Activated naive CD4-positive, alpha-beta T cell treated with anti-CD3 and anti-CD28 coated beads, Interleukin-2, amount 50 U/mL, for 16 hours (primary cell): ENCODE measurements around the gene TBPL1.

ENCODE experiments used
- DNase-seq: peaks from one replicate; pipeline ENCODE4 v3.0.0-alpha.2; 2020

TBPL1 gene

DNA sequence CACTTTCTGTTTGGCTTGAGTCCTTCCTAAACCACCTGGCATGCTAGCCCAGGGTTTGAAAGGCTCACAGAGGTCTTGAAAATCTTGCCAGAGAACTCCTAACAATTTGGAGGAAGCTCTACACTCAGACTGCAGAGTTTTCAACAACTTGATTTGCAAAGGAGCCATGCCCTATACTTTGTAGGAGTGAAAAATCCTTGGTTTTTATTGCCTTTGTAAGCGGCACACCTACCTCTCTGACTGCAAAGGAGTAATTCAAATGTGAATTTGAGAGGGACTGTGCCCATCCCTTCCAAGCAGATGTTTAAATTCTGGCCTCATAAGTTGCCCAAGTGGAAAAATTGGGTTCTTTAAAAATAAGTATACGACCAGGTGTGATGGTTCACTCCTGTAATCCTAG, 58.0 kb downstream of the TBPL1 start:
- no peak for DNase-seq

DNA sequence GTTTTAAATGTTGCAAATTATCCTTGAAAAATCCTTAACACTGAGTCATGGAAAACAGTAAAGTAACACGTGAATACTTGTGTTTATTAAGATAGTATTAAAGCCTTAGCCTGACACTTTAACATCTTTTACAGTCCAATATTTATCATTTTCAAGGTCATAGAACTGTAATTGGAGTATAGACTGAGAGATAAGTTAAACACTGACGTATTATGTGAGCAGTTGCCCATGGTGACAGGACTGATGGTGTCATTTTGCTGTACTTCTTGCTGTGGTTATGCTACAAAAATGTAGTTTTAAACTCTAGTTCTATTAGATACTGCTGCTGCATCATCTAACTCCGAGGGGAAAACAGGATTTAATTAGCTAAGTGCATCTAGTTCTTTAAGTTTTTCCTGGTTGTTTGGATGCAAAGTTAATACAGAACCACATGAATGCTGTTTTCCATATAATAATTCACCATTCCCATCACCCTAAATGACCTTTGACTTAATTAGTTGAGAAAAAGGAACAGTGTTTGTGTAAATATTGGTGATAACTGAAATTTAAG, 61.6 kb downstream of the TBPL1 start:
- DNase-seq = no peak

DNA sequence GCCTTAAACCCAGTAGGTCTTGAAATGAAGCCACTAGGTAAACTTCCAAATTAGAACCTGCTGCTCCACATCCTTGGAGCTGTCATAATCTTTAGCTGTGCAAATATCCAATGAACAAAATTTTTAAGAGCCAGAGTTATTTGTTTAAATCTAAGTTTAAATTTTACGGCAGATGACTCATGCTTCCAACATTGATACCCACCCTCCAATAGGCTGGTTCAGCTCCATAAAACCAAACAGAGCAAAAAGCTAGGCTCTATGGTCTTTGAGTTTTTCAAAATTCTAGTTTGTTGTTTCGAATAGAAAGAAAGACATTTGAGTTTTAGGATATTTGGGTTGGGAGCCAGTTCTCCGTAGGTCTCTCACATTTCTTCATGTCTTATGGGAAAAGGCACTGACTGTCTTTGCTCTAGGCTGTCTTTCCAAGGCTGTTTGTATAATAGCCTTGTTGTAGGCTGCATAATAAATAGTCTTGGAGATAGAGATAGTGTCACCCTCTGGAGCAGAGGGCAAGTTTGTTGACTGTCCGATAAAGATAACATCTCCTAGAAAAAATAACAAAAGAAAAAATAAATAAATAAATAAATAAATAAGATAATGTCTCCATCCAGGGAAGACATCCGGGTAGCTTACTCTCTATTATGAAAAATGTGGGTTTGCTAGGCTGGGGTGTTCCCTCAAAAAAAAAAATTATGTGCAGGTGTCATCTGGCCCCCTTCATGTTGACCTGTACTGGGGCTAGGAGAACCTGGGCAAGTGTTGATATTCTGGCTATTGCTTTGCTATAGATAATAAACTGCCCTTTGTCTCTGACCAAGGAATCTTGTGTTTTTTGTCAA, 62.9 kb downstream of the TBPL1 start:
- no peak for DNase-seq

DNA sequence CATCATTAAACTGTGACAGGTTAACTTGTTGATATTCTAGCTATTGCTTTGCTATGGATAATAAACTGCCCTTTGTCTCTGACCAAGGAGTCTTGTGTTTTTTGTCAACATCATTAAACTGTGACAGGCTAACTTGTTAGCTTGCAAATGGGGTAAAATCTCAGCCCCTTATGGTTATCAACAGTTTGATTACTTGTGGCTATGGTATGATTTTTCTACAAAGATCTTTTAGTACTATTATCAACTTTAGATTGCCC, 63.5 kb downstream of the TBPL1 start:
- DNase-seq = no peak

DNA sequence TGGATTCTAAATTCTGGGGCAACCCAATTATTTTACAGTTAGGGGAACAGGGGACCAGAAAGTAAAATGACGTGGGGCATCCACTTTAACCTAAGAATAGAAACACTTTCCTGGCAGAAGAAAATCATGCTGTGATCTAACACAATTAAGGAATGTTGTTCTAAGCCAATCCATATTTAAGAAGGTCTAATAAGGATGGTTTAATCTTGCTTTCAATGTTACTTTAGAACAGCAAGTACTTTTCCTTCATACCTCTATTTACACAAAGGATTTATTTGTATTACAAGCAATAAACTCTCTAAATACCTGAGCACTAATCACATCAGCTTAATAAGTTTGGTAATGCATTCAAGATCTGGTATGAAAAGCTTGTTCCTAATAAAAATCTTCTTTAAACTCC, 67.0 kb downstream of the TBPL1 start:
- no peak for DNase-seq

DNA sequence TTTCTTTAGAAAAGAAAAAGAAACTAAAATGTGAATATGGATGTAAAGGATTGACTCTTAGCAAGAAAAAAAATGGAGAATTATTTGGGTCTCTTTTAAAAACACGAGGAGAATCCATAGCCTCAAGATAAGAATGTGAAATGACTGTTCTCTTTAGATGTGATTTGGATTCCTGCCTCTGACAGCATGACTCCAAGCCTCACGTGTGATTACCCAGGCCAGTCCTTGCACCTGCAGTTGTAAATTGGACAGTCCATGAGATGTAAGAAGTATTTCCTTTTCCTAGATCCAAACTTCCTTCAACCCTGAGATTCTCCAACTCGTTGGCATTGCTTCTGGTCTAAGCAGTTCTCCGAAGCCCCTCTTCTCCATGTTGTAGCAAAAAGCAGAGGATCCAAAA, 67.5 kb downstream of the TBPL1 start:
- DNase-seq = no peak

DNA sequence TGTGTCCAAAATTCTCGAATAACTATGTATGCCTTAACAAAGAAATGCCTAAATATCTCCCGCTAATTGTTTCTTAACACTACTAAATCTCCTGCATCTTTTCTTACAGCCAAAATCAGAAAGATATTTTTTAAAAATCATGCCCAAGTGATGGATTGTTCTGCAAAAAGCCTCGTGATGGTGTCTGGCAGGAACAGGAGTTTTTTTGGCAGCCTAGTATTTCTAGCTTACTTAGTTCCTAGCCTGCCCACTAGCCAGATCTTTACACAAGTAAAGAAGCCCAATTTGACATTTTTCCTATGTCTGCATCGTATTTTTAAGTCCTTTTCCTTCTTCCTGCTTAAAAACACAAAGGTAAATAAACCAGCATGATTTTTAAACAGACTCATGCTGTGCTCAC, 67.9 kb downstream of the TBPL1 start:
- DNase-seq = no peak

DNA sequence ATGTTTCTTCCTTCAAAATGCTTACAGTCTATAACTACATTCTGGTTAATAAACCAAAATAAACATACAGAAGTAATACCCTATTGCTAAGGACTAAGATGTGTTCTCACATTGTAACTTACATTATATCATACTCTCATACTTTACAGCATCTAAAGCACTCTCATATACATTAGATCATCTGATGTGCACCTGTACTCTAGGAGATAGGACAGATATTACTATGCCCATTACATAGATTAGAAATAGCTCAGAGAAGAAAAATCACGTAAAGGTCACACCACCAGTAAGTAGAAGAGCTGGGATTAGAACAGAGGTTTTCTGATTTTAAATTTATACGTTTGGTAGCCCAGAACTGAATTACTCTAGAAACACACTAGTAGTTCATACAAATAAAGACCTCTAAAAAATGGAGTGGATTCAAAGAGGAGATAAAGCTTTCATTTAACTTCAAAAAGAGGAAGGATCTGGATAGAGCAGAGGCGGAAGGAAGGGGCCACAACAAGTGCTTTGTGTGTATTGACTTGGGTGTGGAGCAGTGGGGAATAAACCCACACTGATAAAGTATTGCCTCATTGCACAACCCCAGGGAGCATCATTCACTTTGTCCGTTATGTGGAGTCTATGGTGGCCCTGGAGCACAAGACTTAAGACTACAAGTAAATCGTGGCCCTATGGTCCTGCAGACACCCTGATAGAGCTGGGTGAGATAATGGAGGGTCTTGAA, 68.5 kb downstream of the TBPL1 start:
- no peak for DNase-seq

DNA sequence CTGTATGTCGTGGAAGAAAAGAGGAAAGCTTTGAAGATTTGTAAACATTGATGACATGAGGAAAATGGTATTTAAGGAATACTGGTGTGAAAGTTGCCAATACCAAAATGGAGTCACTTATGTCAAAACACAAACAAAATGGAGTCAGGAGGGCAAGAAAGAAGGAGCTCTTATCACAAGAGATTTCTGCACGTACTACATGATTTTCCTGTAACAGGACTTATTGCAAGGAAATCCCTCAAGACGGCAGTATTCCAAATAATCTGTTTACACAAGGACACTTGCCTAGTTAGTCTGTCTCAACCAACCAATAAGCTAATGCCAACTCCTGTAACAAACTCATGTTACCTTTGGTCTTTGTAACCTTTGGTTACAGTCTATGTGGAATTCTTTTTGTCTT, 69.6 kb downstream of the TBPL1 start:
- no peak for DNase-seq

DNA sequence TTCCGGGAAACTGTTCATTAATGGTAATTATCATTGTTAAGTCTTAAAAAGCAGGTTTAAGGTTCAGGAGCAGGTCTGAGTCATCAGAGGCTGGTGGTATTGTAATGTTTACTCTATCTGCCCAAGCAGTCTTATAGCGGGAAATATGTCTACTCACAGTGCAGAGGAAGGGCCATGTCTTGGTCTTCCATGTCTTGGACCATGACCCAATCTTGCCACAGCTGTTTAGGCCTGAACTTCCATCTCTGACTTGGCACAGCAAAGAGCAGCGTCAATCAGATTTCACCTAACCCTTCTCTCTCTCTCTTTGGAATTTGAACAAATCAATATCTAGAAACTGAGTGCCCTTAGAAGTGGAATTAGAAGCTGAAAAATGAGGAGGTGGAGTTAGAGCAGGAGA, 73.6 kb downstream of the TBPL1 start:
- DNase-seq = no peak

DNA sequence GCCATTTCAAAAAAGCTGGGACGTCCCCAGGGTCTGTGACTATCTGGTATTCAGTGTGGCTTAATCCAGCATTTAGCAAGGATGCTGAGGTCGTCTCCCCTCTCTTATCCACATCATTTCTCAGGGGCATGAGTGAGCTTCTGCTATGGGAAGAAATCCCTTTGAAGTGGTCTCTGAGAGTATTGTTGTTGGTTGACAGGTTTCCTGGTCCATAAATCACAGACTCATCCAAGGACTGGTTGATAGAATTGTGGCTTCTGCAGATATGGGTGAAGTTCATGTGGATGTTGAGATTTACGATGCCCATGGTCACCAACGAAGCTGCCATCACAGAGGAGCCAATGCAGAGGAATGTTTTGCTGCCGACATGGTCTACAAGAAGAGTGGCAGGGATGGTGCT, 75.4 kb downstream of the TBPL1 start:
- DNase-seq = no peak

DNA sequence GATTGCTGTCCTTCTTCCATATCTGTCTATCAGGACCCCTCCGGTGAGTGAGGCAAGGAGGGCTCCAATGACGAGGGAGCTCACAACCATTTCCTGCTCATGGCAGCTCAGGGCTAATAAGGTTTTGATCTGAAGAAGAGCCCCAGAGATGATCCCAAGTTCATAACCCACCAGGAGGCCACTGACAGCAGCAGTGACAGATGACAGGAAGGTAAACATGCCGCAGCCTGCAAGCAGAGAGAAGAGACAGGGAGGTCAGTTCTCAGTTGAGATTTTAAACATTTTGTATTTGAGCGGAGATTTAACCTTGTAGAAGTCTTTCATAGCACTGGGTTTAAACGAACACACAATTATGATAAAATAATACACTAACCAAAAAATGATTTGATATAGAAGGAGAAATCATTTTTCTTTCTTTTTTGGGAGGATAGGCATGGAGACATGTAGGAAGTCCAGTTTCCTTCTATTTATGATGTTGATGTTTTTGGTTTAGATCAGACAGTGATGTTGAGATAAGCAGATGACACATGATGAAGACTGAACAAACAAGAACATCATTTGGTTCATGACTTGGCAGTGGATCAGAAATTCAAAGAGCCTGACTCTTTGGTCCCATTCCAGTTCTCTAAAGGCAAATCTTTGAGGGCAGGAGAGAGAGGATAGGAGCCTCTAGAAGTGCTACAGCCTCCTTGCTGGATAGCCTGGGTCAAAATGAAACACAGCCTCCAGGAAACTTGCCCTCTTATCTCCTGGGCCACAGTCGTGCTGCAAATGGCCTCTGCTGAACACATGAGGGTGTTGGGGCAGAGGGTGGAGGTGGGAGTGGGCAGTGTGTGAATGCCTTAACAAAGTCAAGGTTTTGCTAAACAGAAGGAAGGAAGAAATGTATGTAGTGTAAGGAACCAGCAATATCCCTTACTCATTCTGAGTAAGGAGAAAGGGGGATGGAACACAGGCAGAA, 76.8 kb downstream of the TBPL1 start:
- no peak for DNase-seq

DNA sequence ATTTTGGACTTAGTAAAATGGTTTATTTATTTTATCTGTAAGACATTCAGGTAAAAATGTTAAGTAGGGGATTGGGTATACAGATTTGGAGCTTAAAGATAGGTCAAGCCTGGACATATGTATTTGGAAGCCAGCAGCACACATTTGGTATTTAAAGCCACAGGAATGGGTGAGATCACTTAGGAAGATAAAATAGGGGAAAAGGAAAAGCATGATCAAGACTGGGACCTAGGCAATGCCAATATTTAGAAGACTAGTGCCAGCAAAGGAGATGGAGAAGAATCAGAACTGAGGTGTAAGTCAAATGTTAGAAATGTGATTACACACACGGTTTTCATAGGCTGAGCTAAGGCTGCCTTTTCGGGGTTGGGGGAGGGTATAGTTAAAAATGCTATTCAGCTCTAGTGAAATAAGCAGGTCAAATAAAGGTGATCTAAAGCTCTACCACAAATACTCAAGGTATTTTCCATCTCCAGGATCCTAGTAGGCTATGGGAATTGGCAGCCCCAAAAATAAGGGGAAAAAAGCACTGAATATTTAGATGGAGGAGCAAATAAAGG, 78.8 kb downstream of the TBPL1 start:
- DNase-seq = no peak

DNA sequence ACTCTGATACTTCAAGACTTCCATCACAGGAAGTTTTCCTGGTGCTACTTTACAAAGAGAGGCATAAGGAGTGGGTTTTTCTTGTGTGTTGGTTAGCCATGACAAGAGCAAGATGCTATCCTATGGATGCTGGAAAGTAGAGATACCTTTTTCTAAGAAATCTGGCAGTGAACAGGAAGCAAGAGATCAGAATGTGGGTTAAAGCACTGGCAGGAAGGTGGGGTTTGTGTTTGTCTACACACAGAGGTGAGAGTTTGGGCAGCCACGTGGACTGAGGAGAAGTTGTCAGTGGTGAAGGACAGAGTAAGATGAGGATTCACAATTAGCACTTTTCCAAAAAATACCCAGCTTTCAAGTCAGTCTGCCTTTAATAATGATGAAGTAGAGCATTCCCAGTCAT, 81.5 kb downstream of the TBPL1 start:
- no peak for DNase-seq

DNA sequence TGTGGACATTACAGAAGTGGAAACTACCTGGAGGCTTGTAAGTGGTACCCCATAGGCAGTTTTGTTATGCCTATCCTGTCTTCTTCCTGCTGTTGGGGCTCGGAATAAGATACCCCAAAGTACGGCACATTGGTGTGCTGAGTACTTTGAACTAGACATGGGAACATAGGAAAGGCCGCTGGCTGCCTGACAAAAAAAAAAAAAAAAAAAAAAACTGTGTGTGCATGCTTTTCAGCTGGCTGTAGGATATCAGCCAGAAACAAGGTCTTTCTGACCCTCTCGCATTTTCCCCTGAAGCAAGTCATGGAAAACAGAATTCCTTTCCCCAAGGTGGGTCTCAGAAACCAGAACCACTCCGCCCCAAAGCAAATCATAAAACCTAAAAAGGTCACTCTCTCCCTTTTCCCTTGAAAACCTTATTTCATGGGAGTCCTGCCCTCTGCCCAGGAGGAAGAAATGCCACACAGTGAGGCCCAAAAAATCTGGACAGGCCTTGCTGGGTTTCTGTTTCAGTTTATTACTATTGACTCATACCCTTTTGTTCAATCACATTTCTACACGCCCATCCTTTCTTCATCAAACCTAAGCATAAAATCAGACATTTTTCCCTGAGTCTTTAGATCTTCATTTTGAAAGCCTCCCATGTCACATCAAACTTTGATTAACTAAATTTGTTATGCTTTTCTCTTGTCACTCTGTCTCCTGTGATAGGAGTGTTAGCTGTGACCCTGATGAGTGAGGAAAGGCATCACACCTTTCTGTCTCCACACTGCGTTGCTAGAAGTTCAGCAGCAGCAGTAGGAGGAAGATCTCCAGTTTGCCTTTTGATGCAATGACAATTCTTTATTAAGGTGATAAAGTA, 82.2 kb downstream of the TBPL1 start:
- DNase-seq = no peak

DNA sequence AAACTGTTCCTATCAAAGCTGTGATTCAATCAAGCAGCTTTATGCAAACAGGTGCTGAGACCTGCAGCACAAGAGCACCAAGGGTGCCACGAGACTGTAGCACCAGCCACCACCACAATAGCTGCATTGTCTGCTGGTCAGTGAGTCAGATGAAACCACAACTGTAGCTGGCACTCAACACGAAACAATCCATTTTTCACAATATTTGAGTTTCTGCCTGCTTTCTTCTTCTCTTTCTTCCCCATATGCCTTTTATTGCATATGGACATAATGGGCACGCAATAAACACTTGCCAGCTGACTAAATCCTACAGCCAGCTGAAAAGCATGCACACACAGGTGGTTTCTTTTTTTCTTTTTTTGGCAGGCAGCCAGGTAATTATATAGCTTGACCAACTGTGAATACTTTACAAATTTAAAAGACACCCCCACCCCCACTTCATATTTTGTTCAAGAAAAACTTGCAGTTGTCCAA, 82.8 kb downstream of the TBPL1 start:
- no peak for DNase-seq

DNA sequence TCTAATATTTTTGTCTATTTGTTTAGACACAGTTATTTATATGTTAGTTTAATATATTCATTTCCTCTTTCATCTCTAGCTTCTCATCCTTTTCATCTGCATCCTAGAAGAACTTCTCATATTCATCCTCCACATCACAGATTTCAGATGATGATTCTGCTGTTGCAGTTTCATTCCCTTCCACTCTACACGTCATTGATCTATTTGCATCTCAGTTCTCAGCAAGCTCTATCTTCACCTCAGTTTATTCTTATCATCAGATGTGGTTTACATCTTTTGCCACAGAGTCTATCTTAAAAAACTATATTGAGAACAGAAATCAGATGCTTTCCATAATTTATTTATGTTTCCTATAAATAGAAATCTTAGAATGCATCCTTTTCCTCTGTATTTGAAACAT, 86.1 kb downstream of the TBPL1 start:
- DNase-seq = no peak
